Osteoblast (primary cell): ENCODE measurements around the gene JPH2. TPM values are rescaled to one million over a fixed set of nuclear protein-coding genes. Genes with fewer than 3 reads are reported as not detected.
A peak's percentile ranks its signal among the peaks of the same experiment; 100 is the strongest.

ENCODE experiments used
- DNase-seq: peaks from one replicate; pipeline ENCODE4 v3.0.0; 2011; ENCODE audit warnings: low spot score, mixed read lengths; ENCODE audit not compliant: insufficient read length; ENCODE audit errors: missing footprints
- H2AFZ ChIP-seq: 2 replicates; pipeline ENCODE4 v1.6.0; 2011; ENCODE audit warnings: mild to moderate bottlenecking, low read length
- H3K27ac ChIP-seq: 2 replicates; pipeline ENCODE4 v1.5.1; 2011; ENCODE audit warnings: mild to moderate bottlenecking, low read depth, low read length, moderate library complexity
- H3K27me3 ChIP-seq: 2 replicates; pipeline ENCODE4 v1.6.0; 2012; ENCODE audit warnings: mild to moderate bottlenecking, control low read depth, inconsistent platforms, low read length, moderate library complexity; ENCODE audit not compliant: insufficient read depth
- H3K36me3 ChIP-seq: 2 replicates; pipeline ENCODE4 v1.5.1; 2011; ENCODE audit warnings: mild to moderate bottlenecking, low read length, control low read depth, moderate library complexity; ENCODE audit not compliant: insufficient read depth
- H3K4me1 ChIP-seq: 2 replicates; pipeline ENCODE4 v1.5.1; 2011; ENCODE audit warnings: mild to moderate bottlenecking, low read length, control low read depth, moderate library complexity; ENCODE audit not compliant: insufficient read depth
- H3K4me2 ChIP-seq: 2 replicates; pipeline ENCODE4 v1.6.0; 2011; ENCODE audit warnings: mild to moderate bottlenecking, low read length; ENCODE audit not compliant: insufficient read depth
- H3K4me3 ChIP-seq: fragments of 200-600 bp; sonication (generic); 3 replicates; pipeline ENCODE4 v1.5.1; 2012; ENCODE audit warnings: mild to moderate bottlenecking, low read length, inconsistent platforms; ENCODE audit not compliant: insufficient read depth
- H3K79me2 ChIP-seq: 2 replicates; pipeline ENCODE4 v1.6.0; 2012; ENCODE audit warnings: mild to moderate bottlenecking, low read length, control low read depth, inconsistent platforms; ENCODE audit not compliant: insufficient read depth
- H3K9me3 ChIP-seq: 2 replicates; pipeline ENCODE4 v1.5.1; 2011; ENCODE audit warnings: low read depth, low read length, control low read depth
- H4K20me1 ChIP-seq: 2 replicates; pipeline ENCODE4 v1.6.0; 2012; ENCODE audit warnings: mild to moderate bottlenecking, low read length, control low read depth; ENCODE audit not compliant: insufficient read depth
- CTCF ChIP-seq: IDR thresholded peaks from 2 replicates; pipeline ENCODE4 v1.5.1; 2011; ENCODE audit warnings: mild to moderate bottlenecking, low read depth, low read length, moderate library complexity; ENCODE audit errors: extremely low read depth
- total RNA-seq: library from RNA; depleted of rRNA; stranded (reverse); fragments of >200 nt; gene quantifications from 2 replicates; pipeline ENCODE4 v1.2.3, GENCODE V29; 2012

JPH2 gene
- total RNA-seq, 1 donor = 2.2 TPM

GRCh38 chr20:44219791-44220190 is 32.8 kb upstream of the JPH2 start:
- Histone ChIP-seq H3K9me3 (no peaks in the 10 kb centered on the region), H3K4me3 (no peak overlapping the region), H3K4me1 (no peaks in the 10 kb centered on the region), H4K20me1 (peaks cover 5% of the 10 kb centered on the region), H2AFZ (no peak overlapping the region), H3K27me3 (peaks cover 3% of the 10 kb centered on the region), H3K4me2 (no peak overlapping the region), H3K36me3 (no peaks in the 10 kb centered on the region), H3K79me2 (no peaks in the 10 kb centered on the region), H3K27ac (no peak overlapping the region)
- no peak for DNase-seq
- TF ChIP-seq CTCF = no peak

GRCh38 chr20:44219170-44219730 is 32.3 kb upstream of the JPH2 start:
- no peak overlapping the region for H2AFZ ChIP-seq
- no peak overlapping the region for H3K27ac ChIP-seq
- no peaks in the 10 kb centered on the region for H3K27me3 ChIP-seq
- H3K36me3 ChIP-seq = no peaks in the 10 kb centered on the region
- H3K9me3 ChIP-seq = no peaks in the 10 kb centered on the region
- no peak for DNase-seq
- no peaks in the 10 kb centered on the region for H3K79me2 ChIP-seq
- TF ChIP-seq CTCF = no peak
- H3K4me1 ChIP-seq = no peaks in the 10 kb centered on the region
- no peak overlapping the region for H3K4me3 ChIP-seq
- H4K20me1 ChIP-seq = peaks cover 5% of the 10 kb centered on the region
- no peak overlapping the region for H3K4me2 ChIP-seq

- H3K4me3 ChIP-seq = no peak overlapping the region
- DNase-seq = no peak
- H3K27ac ChIP-seq = no peak overlapping the region
- no peaks in the 10 kb centered on the region for H3K36me3 ChIP-seq
- peaks cover 5% of the 10 kb centered on the region for H4K20me1 ChIP-seq
- H3K4me1 ChIP-seq = no peaks in the 10 kb centered on the region
- no peak overlapping the region for H2AFZ ChIP-seq
- H3K79me2 ChIP-seq = no peaks in the 10 kb centered on the region
- no peaks in the 10 kb centered on the region for H3K27me3 ChIP-seq
- no peaks in the 10 kb centered on the region for H3K9me3 ChIP-seq
- no peak for TF ChIP-seq CTCF
- H3K4me2 ChIP-seq = no peak overlapping the region
These were observed 31.5 kb upstream of the JPH2 start for GRCh38 chr20:44218446-44218845.

- Histone ChIP-seq H3K27ac (no peak overlapping the region), H3K36me3 (no peaks in the 10 kb centered on the region), H3K9me3 (no peaks in the 10 kb centered on the region), H3K4me3 (no peak overlapping the region), H3K79me2 (no peaks in the 10 kb centered on the region), H3K4me1 (no peaks in the 10 kb centered on the region), H3K27me3 (no peaks in the 10 kb centered on the region), H3K4me2 (no peak overlapping the region), H4K20me1 (peaks cover 3% of the 10 kb centered on the region), H2AFZ (no peak overlapping the region)
- DNase-seq = peak; percentile 88
- peak; percentile 98 for TF ChIP-seq CTCF
These were observed 30.5 kb upstream of the JPH2 start for GRCh38 chr20:44217342-44218092.
